KMS-11 (cell line): ENCODE results near the gene WDR36.

Source experiments
- H2AFZ ChIP-seq: fragments of 200-600 bp; sonication (generic); 2 replicates; pipeline ENCODE4 v1.6.1; 2016; ENCODE audit warnings: antibody characterized with exemption, mixed run types, low read depth
- H3K27ac ChIP-seq: fragments of 200-600 bp; sonication (generic); 2 replicates; pipeline ENCODE4 v1.6.1; 2016; ENCODE audit warnings: mild to moderate bottlenecking, mixed run types
- H3K27me3 ChIP-seq: fragments of 200-600 bp; sonication (generic); 2 replicates; pipeline ENCODE4 v1.6.1; 2017; ENCODE audit warnings: mild to moderate bottlenecking, low read depth, mixed run types, moderate library complexity; ENCODE audit not compliant: insufficient read depth
- H3K36me3 ChIP-seq: fragments of 200-600 bp; sonication (generic); 2 replicates; pipeline ENCODE4 v1.6.1; 2017; ENCODE audit warnings: mild to moderate bottlenecking, mixed run types; ENCODE audit not compliant: insufficient read depth
- H3K4me1 ChIP-seq: fragments of 200-600 bp; sonication (generic); 2 replicates; pipeline ENCODE4 v1.6.1; 2016; ENCODE audit warnings: mild to moderate bottlenecking, low read depth, mixed run types; ENCODE audit not compliant: poor library complexity, severe bottlenecking
- H3K4me2 ChIP-seq: fragments of 200-600 bp; sonication (generic); 2 replicates; pipeline ENCODE4 v1.7.0; 2016; ENCODE audit warnings: mild to moderate bottlenecking, mixed run types
- H3K4me3 ChIP-seq: fragments of 200-600 bp; sonication (generic); IDR thresholded peaks from 2 replicates; pipeline ENCODE4 v1.6.1; 2017; ENCODE audit warnings: low read depth, low read length, mixed read lengths; ENCODE audit not compliant: insufficient read depth
- H3K79me2 ChIP-seq: fragments of 200-600 bp; sonication (generic); 2 replicates; pipeline ENCODE4 v1.6.1; 2016; ENCODE audit warnings: low read depth, mixed run types; ENCODE audit not compliant: insufficient read depth
- H3K9ac ChIP-seq: fragments of 200-600 bp; sonication (generic); 2 replicates; pipeline ENCODE4 v1.6.1; 2016; ENCODE audit warnings: mild to moderate bottlenecking, mixed run types
- H4K20me1 ChIP-seq: fragments of 200-600 bp; sonication (generic); 2 replicates; pipeline ENCODE4 v1.6.1; 2016; ENCODE audit warnings: mild to moderate bottlenecking, mixed run types; ENCODE audit not compliant: insufficient read depth
- TF ChIP-seq, protein P1 (sequence below): fragments of 200-600 bp; sonication (generic); conservative IDR thresholded peaks from 2 replicates; pipeline ENCODE4 v1.6.1; 2017; ENCODE audit warnings: low read depth, mild to moderate bottlenecking, antibody characterized with exemption, low read length, moderate library complexity, mixed read lengths

Gene WDR36

DNA sequence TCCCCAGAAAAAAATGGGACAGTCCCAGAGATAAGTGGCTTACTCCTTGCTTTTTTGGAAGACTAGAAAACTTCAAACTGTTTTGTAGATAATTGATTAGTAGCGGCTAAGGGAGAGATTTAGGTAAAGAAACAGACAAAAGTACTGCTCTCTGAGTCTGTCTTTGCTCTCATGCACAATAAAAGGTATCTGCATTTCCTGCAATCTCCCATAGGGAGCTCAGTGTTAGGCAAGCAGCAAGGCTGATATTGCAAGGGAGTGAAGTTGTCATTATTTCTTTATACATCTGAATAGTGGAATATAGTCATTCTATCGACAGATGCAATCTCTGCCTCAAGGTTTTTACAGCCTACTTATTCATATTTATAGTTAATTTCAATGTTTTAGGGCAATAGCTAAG is 77.1 kb downstream of the WDR36 start:
- no peaks in the 10 kb centered on the region for H3K36me3 ChIP-seq
- H4K20me1 ChIP-seq = no peaks in the 10 kb centered on the region
- no peak overlapping the region for H3K4me3 ChIP-seq
- no peak overlapping the region for H2AFZ ChIP-seq
- H3K27ac ChIP-seq = no peak overlapping the region
- H3K27me3 ChIP-seq = no peaks in the 10 kb centered on the region
- H3K79me2 ChIP-seq = no peaks in the 10 kb centered on the region
- H3K4me2 ChIP-seq = no peak overlapping the region
- no peaks in the 10 kb centered on the region for H3K4me1 ChIP-seq
- TF ChIP-seq, protein P1, sequence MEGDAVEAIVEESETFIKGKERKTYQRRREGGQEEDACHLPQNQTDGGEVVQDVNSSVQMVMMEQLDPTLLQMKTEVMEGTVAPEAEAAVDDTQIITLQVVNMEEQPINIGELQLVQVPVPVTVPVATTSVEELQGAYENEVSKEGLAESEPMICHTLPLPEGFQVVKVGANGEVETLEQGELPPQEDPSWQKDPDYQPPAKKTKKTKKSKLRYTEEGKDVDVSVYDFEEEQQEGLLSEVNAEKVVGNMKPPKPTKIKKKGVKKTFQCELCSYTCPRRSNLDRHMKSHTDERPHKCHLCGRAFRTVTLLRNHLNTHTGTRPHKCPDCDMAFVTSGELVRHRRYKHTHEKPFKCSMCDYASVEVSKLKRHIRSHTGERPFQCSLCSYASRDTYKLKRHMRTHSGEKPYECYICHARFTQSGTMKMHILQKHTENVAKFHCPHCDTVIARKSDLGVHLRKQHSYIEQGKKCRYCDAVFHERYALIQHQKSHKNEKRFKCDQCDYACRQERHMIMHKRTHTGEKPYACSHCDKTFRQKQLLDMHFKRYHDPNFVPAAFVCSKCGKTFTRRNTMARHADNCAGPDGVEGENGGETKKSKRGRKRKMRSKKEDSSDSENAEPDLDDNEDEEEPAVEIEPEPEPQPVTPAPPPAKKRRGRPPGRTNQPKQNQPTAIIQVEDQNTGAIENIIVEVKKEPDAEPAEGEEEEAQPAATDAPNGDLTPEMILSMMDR = no peak
- H3K9ac ChIP-seq = no peak overlapping the region

DNA sequence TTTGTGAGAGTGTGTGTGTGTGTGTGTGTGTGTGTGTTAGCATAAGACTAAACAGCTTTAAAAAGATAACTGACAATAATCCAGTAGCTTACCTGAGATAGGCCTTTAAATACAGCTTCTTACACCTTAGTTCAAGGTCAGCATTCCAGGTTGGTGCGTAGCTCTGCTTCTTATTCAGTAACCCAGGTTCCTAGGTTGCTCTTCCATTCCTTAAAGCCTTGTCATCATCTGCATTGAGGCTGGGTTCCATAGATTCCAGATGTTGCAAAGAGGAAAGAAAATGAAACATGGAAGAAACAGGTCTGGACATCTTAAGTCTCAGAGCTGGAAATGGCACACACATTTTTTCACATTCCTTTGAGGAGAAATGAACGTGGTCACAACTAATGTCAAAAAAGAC is 78.1 kb downstream of the WDR36 start:
- no peak overlapping the region for H3K4me3 ChIP-seq
- no peaks in the 10 kb centered on the region for H3K79me2 ChIP-seq
- H4K20me1 ChIP-seq = no peaks in the 10 kb centered on the region
- no peaks in the 10 kb centered on the region for H3K27me3 ChIP-seq
- H3K27ac ChIP-seq = no peak overlapping the region
- TF ChIP-seq, protein P1 = no peak
- H3K36me3 ChIP-seq = no peaks in the 10 kb centered on the region
- H3K4me2 ChIP-seq = no peak overlapping the region
- H2AFZ ChIP-seq = no peak overlapping the region
- H3K9ac ChIP-seq = no peak overlapping the region
- H3K4me1 ChIP-seq = no peaks in the 10 kb centered on the region

DNA sequence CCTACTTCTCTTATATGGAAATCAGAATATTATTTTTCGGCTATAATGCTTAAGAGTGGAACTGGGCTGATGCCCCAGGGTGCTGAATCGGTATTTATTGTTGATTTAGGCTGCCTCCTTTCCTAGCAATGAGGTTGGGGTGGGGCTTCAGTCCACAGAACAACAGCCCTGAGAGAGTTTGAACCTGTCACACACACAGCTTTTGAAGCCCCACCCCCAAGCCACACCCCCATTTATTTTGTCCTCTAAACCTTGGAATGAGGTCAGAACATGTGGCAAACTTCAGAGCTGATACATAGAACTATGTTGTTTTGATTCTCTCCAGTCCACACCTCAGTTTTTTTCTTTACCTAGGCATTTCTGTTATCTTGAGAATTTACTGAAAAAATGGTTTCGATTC is 80.4 kb downstream of the WDR36 start:
- Histone ChIP-seq H2AFZ (no peak overlapping the region), H4K20me1 (no peaks in the 10 kb centered on the region), H3K36me3 (no peaks in the 10 kb centered on the region), H3K27ac (no peak overlapping the region), H3K79me2 (no peaks in the 10 kb centered on the region), H3K4me1 (no peaks in the 10 kb centered on the region), H3K4me2 (no peak overlapping the region), H3K9ac (no peak overlapping the region), H3K27me3 (no peaks in the 10 kb centered on the region), H3K4me3 (no peak overlapping the region)
- TF ChIP-seq, protein P1 = no peak

DNA sequence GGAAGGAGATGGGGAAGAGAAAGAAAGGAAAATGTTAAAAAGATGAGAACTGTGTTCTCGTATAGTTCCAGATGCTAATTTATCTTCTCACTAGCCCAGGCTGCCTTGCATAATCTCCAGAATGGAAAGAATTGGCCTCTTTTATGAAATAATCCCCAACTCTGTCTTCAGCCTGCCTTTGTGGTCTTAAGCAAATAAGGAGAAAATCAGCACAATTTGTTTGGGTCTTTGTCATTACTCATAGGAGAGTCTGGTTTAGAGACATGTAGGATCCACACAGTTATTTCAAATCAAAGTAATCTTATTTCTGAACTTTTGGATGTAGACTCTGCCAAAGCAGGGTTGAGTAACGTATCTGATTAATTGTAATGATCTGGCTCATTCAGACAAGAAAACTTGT is 81.3 kb downstream of the WDR36 start:
- no peak overlapping the region for H2AFZ ChIP-seq
- no peak overlapping the region for H3K4me3 ChIP-seq
- no peak overlapping the region for H3K27ac ChIP-seq
- no peaks in the 10 kb centered on the region for H3K79me2 ChIP-seq
- H3K36me3 ChIP-seq = no peaks in the 10 kb centered on the region
- no peaks in the 10 kb centered on the region for H4K20me1 ChIP-seq
- no peak overlapping the region for H3K9ac ChIP-seq
- TF ChIP-seq, protein P1 = no peak
- no peaks in the 10 kb centered on the region for H3K27me3 ChIP-seq
- no peak overlapping the region for H3K4me2 ChIP-seq
- no peaks in the 10 kb centered on the region for H3K4me1 ChIP-seq
